BE2C (cell line): Measurements from ENCODE around the gene ZBTB11.

Experiments used
- DNase-seq: peaks from one replicate; pipeline ENCODE4 v3.0.0-alpha.2; 2020
- H3K27me3 ChIP-seq: fragments of 250-450 bp; sonication (Bioruptor Pico); 2 replicates; pipeline ENCODE4 v1.5.1; 2020; ENCODE audit warnings: mild to moderate bottlenecking
- H3K36me3 ChIP-seq: fragments of 250-450 bp; sonication (Bioruptor Pico); 2 replicates; pipeline ENCODE4 v1.5.1; 2020; ENCODE audit warnings: mild to moderate bottlenecking
- H3K4me1 ChIP-seq: fragments of 250-450 bp; sonication (Bioruptor Pico); 2 replicates; pipeline ENCODE4 v1.5.1; 2020
- H3K4me3 ChIP-seq: 2 replicates; pipeline ENCODE4 v1.5.1; 2011; ENCODE audit warnings: low read depth, low read length
- H3K9me3 ChIP-seq: fragments of 250-450 bp; sonication (Bioruptor Pico); 2 replicates; pipeline ENCODE4 v1.5.1; 2020
- TF ChIP-seq, protein P1 (sequence below): IDR thresholded peaks from 2 replicates; pipeline ENCODE4 v1.5.1; 2012; ENCODE audit warnings: mild to moderate bottlenecking, low read depth, low read length

Gene ZBTB11

DNA sequence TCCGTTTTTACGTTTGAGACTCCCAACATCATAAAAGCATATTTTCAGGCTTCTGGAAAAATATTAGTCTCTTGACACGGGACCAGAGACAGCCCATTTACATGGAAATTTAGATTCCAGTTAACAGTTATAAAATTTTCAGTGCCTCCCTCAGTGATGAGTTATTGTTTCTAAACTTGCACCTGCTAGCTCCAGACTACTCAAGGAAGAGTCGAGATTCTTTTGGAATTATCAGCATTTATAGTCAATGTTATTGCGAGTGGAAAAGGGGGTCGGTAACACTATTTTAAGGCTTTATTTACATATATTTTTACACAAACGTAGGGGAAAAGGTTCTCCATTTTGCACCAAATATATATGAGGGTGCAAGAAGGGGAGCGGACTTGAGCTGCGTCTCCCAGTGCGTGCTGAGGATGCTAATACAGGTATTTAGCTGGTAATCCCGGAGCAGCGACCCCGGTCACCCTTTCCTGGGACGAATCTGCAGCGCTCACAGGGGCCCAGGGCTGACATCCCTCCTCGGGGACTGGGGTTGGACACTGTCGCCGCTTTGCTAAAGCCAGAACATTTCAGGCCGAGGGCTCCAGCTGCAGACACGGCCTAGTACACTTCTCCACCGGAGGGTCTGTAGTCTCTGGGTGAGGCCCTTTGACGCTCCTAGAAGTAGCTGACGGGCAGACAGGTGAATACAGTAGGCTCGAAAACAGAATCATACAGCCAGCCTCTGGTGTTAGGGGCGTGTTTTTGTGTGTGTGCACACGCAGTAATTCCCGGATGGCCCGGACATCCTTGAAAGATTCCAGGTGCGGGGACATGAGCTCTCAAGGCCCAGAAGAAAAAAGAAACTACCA is 729 bp upstream of the ZBTB11 start:
- Histone ChIP-seq H3K4me3 (peak overlapping the region; percentile 93), H3K4me1 (no peaks in the 10 kb centered on the region), H3K36me3 (peaks cover 28% of the 10 kb centered on the region), H3K27me3 (no peaks in the 10 kb centered on the region), H3K9me3 (no peaks in the 10 kb centered on the region)
- DNase-seq = peak; percentile 26
- TF ChIP-seq, protein P1, sequence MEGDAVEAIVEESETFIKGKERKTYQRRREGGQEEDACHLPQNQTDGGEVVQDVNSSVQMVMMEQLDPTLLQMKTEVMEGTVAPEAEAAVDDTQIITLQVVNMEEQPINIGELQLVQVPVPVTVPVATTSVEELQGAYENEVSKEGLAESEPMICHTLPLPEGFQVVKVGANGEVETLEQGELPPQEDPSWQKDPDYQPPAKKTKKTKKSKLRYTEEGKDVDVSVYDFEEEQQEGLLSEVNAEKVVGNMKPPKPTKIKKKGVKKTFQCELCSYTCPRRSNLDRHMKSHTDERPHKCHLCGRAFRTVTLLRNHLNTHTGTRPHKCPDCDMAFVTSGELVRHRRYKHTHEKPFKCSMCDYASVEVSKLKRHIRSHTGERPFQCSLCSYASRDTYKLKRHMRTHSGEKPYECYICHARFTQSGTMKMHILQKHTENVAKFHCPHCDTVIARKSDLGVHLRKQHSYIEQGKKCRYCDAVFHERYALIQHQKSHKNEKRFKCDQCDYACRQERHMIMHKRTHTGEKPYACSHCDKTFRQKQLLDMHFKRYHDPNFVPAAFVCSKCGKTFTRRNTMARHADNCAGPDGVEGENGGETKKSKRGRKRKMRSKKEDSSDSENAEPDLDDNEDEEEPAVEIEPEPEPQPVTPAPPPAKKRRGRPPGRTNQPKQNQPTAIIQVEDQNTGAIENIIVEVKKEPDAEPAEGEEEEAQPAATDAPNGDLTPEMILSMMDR = no peak

DNA sequence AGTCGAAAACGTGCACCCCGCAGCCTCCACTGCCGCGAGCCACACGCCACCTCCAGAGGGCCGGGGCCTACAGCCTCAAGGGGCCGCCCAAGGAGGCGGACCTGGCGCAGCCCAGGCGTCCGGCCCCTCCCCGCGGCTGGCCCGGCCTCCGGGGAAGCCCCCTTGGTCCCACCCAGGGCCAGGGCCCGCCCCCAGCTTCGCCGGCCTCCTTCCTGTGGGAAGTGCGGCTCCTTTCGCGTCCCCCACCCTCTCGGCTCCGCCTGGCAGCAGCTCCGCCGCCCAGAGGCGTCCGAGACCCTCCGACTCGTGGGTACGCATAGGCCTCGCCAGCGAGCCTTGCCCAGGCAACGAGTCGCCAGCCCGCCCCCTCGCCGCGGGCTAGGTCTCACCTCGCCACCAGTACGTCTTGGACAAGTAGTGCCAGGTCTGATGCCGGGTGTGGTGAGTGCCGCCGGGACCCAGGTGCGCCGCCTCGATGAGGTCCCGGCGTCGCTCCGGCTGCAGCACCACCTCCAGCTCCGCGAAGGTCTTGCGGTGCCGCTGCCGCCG is 642 bp downstream of the ZBTB11 start:
- Histone ChIP-seq H3K4me1 (no peaks in the 10 kb centered on the region), H3K9me3 (no peaks in the 10 kb centered on the region), H3K36me3 (peaks cover 20% of the 10 kb centered on the region), H3K27me3 (no peaks in the 10 kb centered on the region), H3K4me3 (peak overlapping the region; percentile 93)
- TF ChIP-seq, protein P1 = no peak; the same call in none of the 2 replicates
- peak; percentile 99 for DNase-seq

DNA sequence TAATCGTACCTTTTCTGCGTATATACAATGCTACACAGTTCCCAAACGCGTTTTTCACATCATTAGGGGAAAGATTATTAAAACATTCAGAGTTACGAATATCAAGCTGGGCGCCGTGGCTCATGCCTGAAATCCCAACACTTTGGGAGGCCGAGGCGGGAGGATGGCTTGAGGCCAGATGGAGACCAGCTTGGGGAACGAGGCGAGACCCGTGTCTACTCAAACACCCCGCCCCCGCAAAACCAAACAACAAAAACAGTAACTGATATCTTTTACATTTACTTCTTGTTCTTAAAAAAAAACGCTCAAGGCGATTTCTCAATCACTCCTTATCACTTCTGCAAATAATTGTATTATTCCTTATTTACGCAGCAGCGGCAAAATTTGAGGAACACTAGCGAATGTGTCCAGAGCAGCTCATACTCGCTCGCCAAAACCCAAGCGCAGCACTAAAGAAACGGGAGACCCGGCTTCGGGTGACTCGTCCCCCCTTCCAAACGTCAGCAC is 1.2 kb downstream of the ZBTB11 start:
- Histone ChIP-seq H3K4me3 (peak overlapping the region; percentile 93), H3K4me1 (no peaks in the 10 kb centered on the region), H3K9me3 (no peaks in the 10 kb centered on the region), H3K27me3 (no peaks in the 10 kb centered on the region), H3K36me3 (peaks cover 20% of the 10 kb centered on the region)
- DNase-seq = peak; percentile 27
- TF ChIP-seq, protein P1 = no peak

DNA sequence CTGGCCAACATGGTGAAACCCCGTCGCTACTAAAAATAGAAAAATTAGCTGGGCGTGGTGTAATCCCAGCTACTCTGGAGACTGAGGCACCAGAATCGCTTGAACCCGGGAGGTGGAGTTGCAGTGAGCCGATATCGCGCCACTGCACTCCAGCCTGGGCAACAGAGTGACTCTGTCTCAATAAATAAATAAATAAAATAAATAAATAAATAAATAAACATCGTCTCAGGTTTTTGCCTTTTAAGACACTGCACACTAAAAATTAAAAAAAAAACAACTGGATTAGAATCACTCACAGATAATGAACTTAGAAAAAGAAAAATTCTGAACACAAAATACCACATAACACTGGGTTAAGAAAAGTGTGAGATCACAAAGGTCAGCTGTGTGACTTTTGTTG is 2.4 kb downstream of the ZBTB11 start:
- Histone ChIP-seq H3K9me3 (no peaks in the 10 kb centered on the region), H3K27me3 (no peaks in the 10 kb centered on the region), H3K4me1 (no peaks in the 10 kb centered on the region), H3K4me3 (no peak overlapping the region), H3K36me3 (peaks cover 15% of the 10 kb centered on the region)
- TF ChIP-seq, protein P1 = no peak
- no peak for DNase-seq

DNA sequence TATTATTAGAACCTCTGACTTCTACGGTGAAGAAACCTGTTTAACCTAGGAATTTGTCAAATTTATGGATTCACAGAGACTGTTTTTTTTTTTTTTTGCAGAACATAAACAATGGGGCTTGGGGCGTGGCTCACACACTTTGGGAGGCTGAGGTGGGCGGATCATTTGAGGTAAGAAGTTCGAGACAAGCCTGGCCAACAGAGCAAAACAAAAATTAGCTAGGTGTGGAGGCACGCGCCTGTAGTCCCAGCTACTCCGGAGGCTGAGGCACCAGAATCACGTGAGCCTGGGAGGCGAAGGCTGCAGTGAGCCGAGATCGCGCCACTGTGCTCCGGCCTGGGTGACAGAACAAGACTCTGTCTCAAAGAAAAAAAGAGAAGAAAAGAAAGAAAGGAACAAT is 3.0 kb downstream of the ZBTB11 start:
- DNase-seq = no peak
- H3K9me3 ChIP-seq = no peaks in the 10 kb centered on the region
- H3K36me3 ChIP-seq = peaks cover 20% of the 10 kb centered on the region
- H3K4me1 ChIP-seq = no peaks in the 10 kb centered on the region
- TF ChIP-seq, protein P1 = no peak
- no peak overlapping the region for H3K4me3 ChIP-seq
- no peaks in the 10 kb centered on the region for H3K27me3 ChIP-seq

DNA sequence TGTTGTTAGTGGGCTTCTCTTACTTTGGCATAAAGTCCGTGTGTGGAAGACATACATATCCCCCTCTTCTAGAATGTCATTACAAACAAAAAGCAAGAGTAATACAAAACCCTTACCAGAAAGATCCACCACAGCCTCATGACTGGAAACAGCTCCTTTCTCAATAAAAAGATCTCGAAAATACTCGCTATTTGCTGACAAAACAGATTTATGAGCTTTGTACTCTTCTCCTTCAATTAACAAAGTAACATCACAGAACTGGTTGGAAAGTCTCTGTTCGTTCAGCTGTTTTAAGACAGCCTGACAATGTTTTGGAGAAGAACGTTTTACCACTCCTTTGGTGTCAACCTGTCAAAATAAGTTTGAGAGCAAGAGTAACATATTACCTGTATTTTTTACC is 5.9 kb downstream of the ZBTB11 start:
- DNase-seq = no peak
- no peaks in the 10 kb centered on the region for H3K4me1 ChIP-seq
- no peaks in the 10 kb centered on the region for H3K9me3 ChIP-seq
- H3K27me3 ChIP-seq = no peaks in the 10 kb centered on the region
- TF ChIP-seq, protein P1 = no peak
- peaks cover 29% of the 10 kb centered on the region for H3K36me3 ChIP-seq
- no peak overlapping the region for H3K4me3 ChIP-seq
